Naive B cell (primary cell): Measurements from ENCODE around the gene UBE2L5. TPM values are rescaled to one million over a fixed set of nuclear protein-coding genes. Genes with fewer than 3 reads are reported as not detected.

Source experiments
- ATAC-seq, 2 donors: fragments of 150-1000 bp; cut with Tn5 transposase; 2 replicates each; pipeline ENCODE4 v1.10.0; 2021; ENCODE audit warnings: low read depth in 2 of 2, mild to moderate bottlenecking in 2 of 2, moderate library complexity in 2 of 2
- DNase-seq: peaks from one replicate; pipeline ENCODE4 v3.0.0; 2022
- H3K27ac Mint-ChIP-seq, 6 donors: one replicate each; pipeline ENCODE4 v1.8.0; 2020 to 2022; ENCODE audit warnings: mild to moderate bottlenecking in 6 of 6, mixed read lengths in 6 of 6, moderate library complexity in 5 of 6, inconsistent platforms in 2 of 6
- H3K27me3 Mint-ChIP-seq, 3 donors: one replicate each; pipeline ENCODE4 v1.8.0; 2021 to 2022; ENCODE audit warnings: mixed read lengths in 3 of 3, mild to moderate bottlenecking in 1 of 3
- H3K36me3 Mint-ChIP-seq, 2 donors: one replicate each; pipeline ENCODE4 v1.8.0; 2020 to 2022; ENCODE audit warnings: mixed read lengths in 2 of 2, inconsistent platforms in 1 of 2, mild to moderate bottlenecking in 1 of 2
- H3K4me1 Mint-ChIP-seq, 3 donors: one replicate each; pipeline ENCODE4 v1.8.0; 2020 to 2022; ENCODE audit warnings: mixed read lengths in 3 of 3, inconsistent platforms in 1 of 3, mild to moderate bottlenecking in 1 of 3, moderate library complexity in 1 of 3
- H3K4me3 Mint-ChIP-seq, 8 donors: one replicate each; pipeline ENCODE4 v1.8.0; 2020 to 2022; ENCODE audit warnings: mild to moderate bottlenecking in 8 of 8, mixed read lengths in 8 of 8, moderate library complexity in 8 of 8, inconsistent platforms in 2 of 8
- H3K9me3 Mint-ChIP-seq, 7 donors: one replicate each; pipeline ENCODE4 v1.8.0; 2020 to 2022; ENCODE audit warnings: mixed read lengths in 7 of 7, mild to moderate bottlenecking in 5 of 7, inconsistent platforms in 2 of 7, moderate library complexity in 1 of 7
- polyA plus RNA-seq, 6 donors: library from polyadenylated mRNA; unstranded; fragments of 300-500 nt; fragmentation: Illumina TruSeq; gene quantifications; one replicate each; pipeline ENCODE4 v1.2.3, GENCODE V29; 2021; ENCODE audit warnings: low read depth in 6 of 6

Gene UBE2L5
- under 1 TPM in 2 of 6 donors, not detected in 4; 0.19 to 0.31 TPM for polyA plus RNA-seq

DNA sequence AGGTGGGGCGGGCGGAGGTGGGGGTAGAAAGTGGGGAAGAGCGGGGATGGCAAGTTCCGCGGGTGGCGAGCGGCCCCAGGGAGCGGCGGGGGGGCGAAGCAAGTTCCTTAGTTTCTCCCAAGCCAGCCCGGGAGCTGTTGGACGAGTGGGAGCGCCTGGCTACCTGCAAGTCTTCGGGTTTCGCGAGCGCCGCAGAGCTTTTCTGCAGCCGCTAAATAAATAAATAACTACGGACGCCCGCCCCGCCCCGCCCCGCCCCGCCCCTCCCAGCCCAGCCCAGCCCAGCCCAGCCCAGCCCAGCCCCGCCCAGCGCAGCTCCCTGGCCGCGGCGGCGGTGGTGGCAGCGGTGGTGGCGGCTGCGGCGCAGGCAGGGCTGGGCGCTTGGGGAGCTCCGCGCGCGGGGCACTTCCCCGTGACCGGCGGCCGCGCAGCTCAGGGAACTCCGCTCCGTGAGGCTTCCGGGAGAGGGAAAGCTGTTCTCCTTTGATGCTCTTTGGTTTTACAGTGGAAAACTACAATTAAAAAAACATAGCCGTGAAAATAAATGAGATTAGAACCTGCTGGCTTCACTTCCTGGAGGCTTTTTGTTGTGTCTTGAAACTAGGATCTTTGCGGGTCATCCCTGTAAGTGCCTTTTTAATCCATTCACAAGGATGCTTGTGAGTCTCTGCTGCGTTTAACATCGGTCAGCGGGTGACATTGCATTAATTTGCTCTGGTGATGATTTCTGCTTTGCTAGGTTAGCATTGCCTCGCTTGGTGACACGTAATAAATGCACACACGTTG is at the start of gene UBE2L5:
Gene UBE2L5 (plus strand): TSS at position 440 of the 786 bp plus-strand sequence. CDS start 5,498 bp downstream, outside the sequence.
- H3K9me3 Mint-ChIP-seq, result no peaks in the 10 kb centered on the region
- H3K36me3 Mint-ChIP-seq, result no peaks in the 10 kb centered on the region
- H3K27ac Mint-ChIP-seq, result peak within 1 kb of the TSS; percentile 73 to 97 (median 92)
- H3K4me3 Mint-ChIP-seq, result peak within 1 kb of the TSS; percentile 86 to 97 (median 92)
- no peaks in the 10 kb centered on the region for H3K27me3 Mint-ChIP-seq
- DNase-seq (peak; percentile 79), ATAC-seq (peak; percentile 91 to 97)
- H3K4me1 Mint-ChIP-seq, result peaks cover 31 to 58% (median 50%) of the 10 kb centered on the region in 3 donors

DNA sequence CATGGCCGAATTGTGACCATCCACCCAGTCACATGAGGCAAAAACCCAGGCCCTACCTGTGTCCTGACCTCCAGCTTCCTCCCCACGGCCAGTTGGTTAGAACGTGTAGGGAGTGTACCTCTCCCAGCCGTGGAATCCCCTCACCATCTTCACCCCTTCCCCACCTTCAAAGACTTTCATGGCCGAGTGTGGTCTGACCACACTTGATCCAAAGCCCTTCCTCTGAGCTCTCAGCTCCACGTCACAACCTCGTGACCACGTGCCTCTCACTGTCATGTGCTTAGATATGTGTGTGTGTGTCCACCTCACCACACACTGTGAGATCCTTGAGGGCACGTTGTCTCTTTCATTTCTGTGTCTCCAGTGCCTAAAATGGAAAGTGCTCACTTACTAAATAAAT is 48.6 kb upstream of the UBE2L5 start:
- Mint-ChIP-seq H3K4me1 (peaks cover 79 to 88% (median 81%) of the 10 kb centered on the region in 3 donors), H3K36me3 (peaks cover 0 to 5% of the 10 kb centered on the region in 2 donors), H3K27ac (peak overlapping the region; percentile 92 to 100 (median 98)), H3K9me3 (no peaks in the 10 kb centered on the region), H3K4me3 (peak overlapping the region; percentile 70 to 86 (median 74)), H3K27me3 (no peaks in the 10 kb centered on the region)
- peak in 1 of 2 donors; percentile 20 for ATAC-seq
- peak; percentile 63 for DNase-seq

DNA sequence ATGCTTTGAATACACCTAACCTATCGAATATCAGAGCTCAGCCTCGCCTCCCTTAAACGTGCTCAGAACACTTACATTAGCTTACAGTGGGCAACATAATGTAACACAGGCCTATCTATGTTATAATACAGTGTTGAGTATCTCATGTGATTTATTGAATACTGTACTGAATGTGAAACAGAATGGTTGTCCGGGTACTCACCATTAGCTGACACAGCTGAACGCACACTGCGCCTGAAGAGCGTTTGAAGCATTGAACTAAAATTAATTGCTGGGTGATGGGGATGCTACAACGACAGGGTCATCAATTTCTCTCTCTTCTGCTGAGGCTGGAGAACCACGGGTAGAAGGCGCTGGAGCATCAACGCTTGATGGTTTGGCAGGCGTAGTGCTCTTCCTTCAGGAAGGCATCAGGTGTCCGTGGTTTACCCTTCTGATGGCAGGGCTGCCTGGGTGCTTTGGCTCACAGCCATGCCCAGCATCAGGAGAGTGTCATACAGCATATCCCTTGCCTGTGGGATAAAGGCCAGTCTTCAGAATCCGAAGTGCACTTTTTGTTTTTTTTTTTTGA is 46.9 kb upstream of the UBE2L5 start:
- H3K27me3 Mint-ChIP-seq, result no peaks in the 10 kb centered on the region
- no peaks in the 10 kb centered on the region for H3K9me3 Mint-ChIP-seq
- H3K27ac Mint-ChIP-seq, result peak overlapping the region; percentile 74 to 100 (median 95)
- H3K4me3 Mint-ChIP-seq, result peak overlapping the region; percentile 65 to 86 (median 78)
- no peaks in the 10 kb centered on the region for H3K36me3 Mint-ChIP-seq
- H3K4me1 Mint-ChIP-seq, result peaks cover 67 to 72% (median 67%) of the 10 kb centered on the region in 3 donors
- DNase-seq, result no peak
- no peak for ATAC-seq

DNA sequence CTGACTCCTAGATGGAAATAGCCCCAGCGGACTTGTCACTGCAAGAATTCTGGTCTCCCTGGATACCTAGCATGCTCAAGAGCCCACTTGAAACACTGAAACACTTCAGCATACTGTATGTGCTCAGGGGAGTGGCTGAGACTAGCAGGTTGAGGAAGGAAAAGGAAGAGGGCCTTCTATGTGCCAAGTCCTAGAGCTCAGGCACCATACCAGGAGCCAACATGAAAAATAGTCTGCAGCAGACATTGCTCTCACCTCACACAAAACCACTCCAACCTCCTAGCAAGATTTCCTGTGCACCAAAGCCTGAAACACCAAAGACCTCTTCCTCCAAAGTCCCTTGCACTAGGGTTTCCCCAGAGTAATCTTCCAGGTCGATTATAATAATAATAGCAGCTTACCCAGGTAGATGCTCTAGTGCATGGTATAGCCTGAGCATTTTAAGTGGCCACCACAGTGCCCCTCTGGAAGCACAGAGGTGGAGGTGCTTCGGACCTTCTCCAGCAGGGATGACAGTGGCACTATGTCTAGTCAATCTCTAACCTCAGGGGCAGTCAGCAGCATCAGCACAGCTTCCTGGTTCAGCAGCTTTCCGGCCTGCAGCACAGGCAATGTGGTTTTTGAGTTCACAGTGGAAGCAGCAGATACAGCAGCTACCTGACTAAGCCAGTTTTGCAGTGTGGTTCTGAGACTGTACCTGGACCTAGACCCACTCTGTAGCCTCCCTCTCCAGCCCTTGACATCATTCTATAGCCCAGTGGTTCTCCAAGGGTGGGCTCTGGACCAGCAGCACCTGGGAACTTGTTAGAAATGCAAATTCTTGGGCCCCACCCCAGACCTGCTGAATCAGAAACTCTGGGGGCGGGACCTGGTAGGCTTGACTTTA is 45.6 kb upstream of the UBE2L5 start:
- Mint-ChIP-seq H3K4me3 (peak overlapping the region; percentile 65 to 88 (median 83)), H3K27ac (peak overlapping the region; percentile 85 to 100 (median 96)), H3K4me1 (peaks cover 55 to 59% (median 58%) of the 10 kb centered on the region in 3 donors), H3K36me3 (no peaks in the 10 kb centered on the region), H3K9me3 (no peaks in the 10 kb centered on the region), H3K27me3 (no peaks in the 10 kb centered on the region)
- DNase-seq (peak; percentile 76), ATAC-seq (peak; percentile 71 to 79)

DNA sequence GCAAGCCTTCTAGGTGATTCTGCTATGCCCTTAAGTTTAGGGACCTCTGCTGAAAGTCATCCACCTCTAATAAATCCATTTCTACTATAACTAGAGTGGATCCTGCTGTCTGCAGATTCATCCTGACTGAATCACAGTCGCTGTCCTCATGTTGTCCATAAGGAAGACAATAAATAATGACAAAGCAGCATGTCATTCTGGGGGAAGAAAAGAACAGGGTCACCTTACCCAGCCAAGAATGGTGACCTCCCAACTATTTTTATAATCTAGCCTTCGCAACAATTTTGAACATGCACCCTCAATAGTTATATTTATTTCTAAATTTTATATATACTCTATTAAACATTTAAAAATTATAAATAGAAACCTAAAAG is 45.0 kb upstream of the UBE2L5 start:
- Mint-ChIP-seq H3K36me3 (no peaks in the 10 kb centered on the region), H3K4me1 (peaks cover 49 to 53% (median 52%) of the 10 kb centered on the region in 3 donors), H3K9me3 (no peaks in the 10 kb centered on the region), H3K4me3 (peak overlapping the region; percentile 65 to 88 (median 83)), H3K27ac (peak overlapping the region in 5 of 6 donors; percentile 85 to 100 (median 93)), H3K27me3 (no peaks in the 10 kb centered on the region)
- ATAC-seq, result no peak
- no peak for DNase-seq

DNA sequence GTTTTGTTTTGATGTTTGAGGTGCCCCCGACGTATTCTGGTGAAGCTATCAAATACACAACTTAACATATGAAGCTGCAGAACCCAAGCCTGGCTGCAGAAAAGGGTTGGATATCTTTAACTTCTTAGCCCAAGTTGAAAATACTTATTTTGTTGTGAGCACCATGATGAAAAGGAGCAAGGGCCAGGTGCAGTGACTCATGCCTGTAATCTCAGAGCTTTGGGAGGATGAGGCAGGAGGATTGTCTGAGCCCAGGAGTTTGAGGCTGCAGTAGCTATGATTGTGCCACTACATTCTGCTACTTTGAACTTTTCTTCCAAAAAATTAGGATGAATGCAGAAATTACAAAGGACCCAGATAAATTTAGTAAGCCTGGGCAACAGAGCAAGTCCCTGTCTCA is 44.1 kb upstream of the UBE2L5 start:
- Mint-ChIP-seq H3K4me3 (no peak overlapping the region), H3K27ac (peak overlapping the region in 1 of 6 donors; percentile 57), H3K36me3 (no peaks in the 10 kb centered on the region), H3K4me1 (peaks cover 47 to 50% (median 50%) of the 10 kb centered on the region in 3 donors), H3K27me3 (no peaks in the 10 kb centered on the region), H3K9me3 (no peaks in the 10 kb centered on the region)
- ATAC-seq (no peak), DNase-seq (no peak)

DNA sequence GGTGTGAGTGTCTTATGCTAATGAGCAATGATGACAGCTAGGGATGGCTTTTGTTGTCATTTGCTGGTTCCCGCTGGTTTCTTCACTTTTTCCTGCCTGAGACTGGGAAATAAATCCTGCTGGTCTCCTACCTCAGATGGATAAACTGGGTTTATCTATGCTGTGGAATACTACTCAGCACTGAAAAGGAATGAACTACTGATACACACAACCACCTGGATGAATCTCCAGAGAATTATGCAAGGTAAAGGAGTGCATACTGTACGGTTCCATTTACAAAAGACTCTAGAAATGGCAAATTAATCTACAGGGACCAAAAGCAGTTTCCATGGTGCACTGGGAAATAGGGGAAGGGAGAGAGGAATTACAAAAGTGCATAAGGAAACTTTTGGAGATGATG is 41.2 kb upstream of the UBE2L5 start:
- Mint-ChIP-seq H3K27ac (no peak overlapping the region), H3K27me3 (peaks cover 0 to 4% (median 0%) of the 10 kb centered on the region in 3 donors), H3K36me3 (no peaks in the 10 kb centered on the region), H3K9me3 (no peaks in the 10 kb centered on the region), H3K4me1 (peaks cover 24 to 25% (median 24%) of the 10 kb centered on the region in 3 donors), H3K4me3 (no peak overlapping the region)
- ATAC-seq (no peak), DNase-seq (no peak)

DNA sequence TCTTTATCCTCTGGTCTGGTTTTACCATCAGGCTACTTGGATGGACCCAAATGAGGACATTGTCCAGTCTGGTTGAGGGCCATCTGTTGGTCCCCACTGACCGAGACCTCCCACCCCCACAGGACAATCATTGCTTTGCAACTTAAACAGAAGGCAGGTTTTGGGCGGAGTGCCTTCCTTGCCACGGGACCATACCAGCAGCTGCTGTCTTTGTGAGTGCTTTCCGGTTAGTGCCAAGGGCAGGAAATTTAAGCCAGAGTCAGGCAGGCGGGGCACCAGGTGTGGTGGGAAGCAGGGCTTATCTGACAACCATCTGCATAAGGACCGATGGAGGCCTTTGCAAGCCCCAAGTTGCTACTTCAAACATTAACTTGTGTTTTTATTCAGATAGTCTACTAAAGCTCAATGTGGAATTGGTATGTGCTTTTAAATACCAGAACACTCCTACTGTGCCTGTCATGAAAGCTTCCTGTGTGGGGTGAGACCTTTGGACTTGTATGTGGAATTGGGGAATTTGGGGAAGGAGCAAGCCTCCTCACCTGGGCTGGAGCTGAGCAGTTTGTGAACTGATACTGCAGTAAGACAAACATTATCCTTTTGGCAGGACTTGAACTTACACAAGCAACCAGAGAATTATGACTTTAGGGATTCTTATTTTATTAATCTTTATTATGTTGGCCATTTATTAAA is 39.3 kb upstream of the UBE2L5 start:
- Mint-ChIP-seq H3K4me3 (peak overlapping the region in 1 of 8 donors; percentile 54), H3K36me3 (no peaks in the 10 kb centered on the region), H3K27me3 (peaks cover 0 to 6% (median 0%) of the 10 kb centered on the region in 3 donors), H3K9me3 (no peaks in the 10 kb centered on the region), H3K4me1 (peaks cover 8 to 16% (median 11%) of the 10 kb centered on the region in 3 donors), H3K27ac (no peak overlapping the region)
- DNase-seq (no peak), ATAC-seq (no peak)

GRCh38 chr13:30388406-30389283 is 33.6 kb upstream of the UBE2L5 start:
- peaks cover 0 to 6% (median 0%) of the 10 kb centered on the region in 3 donors for H3K27me3 Mint-ChIP-seq
- H3K4me1 Mint-ChIP-seq, result peaks cover 4 to 13% (median 11%) of the 10 kb centered on the region in 3 donors
- no peak overlapping the region for H3K4me3 Mint-ChIP-seq

DNA sequence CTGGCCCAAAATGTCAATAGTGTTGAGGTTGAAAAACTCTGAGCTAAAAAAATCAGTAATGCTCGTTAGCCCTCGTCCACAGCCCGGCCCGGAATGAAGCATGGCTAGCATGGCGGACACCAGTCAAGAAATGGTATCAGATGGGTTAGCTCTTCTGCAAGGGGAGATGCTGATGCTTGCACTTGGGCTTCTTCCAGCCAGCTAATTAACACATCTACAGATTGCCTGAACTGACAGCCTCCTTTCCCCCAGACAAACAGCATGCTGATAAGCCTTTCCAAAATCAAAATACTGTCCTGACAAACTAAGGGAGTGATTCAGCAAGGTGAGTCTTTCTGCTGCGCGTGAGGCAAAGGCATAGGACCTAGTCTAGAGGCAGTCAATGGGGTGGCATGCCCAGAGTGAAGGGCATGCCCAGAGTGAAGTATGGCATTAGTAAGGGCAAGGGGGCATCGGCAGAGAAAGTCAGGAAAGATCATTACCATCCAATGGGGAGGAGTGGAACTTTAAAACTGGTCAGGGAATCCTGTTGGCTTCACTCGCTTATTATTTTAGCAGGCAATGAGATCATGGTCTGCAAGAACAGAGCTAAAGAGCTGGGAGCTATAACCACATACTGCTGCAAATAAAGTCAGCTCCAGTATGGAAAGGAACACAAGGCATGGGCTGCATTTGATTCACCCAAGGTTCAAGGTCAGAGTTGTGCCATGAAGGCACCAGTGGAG is 30.2 kb upstream of the UBE2L5 start:
- H3K27ac Mint-ChIP-seq, result peak overlapping the region in 1 of 6 donors; percentile 70
- no peaks in the 10 kb centered on the region for H3K27me3 Mint-ChIP-seq
- H3K4me3 Mint-ChIP-seq, result peak overlapping the region in 2 of 8 donors; percentile 3 to 43
- H3K36me3 Mint-ChIP-seq, result no peaks in the 10 kb centered on the region
- peaks cover 22 to 32% (median 25%) of the 10 kb centered on the region in 3 donors for H3K4me1 Mint-ChIP-seq
- DNase-seq, result no peak
- ATAC-seq, result no peak
- no peaks in the 10 kb centered on the region for H3K9me3 Mint-ChIP-seq

More at GRCh38 chr13:30388406-30389283, 33.6 kb upstream of the UBE2L5 start:
- Mint-ChIP-seq H3K36me3 (no peaks in the 10 kb centered on the region), H3K9me3 (no peaks in the 10 kb centered on the region), H3K27ac (peak overlapping the region in 1 of 6 donors; percentile 81)
- ATAC-seq (no peak), DNase-seq (no peak)

DNA sequence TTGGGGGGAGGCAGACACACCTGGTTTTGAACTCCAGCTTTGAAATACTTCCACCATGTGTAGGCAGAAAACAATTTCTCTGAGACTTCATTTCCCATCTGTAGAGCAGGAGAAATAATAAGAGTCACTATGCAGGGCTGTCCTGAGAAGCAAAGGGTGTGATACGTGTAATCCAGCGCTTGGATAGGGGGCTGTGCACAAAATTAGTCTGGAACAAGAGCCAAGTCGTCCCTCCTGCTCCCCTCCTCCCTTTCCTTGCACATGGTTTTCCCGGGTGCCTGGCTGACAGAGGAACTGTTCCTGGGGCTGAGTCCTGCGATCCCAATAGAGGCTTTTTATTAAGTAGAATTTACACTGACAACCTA is 29.6 kb upstream of the UBE2L5 start:
- no peaks in the 10 kb centered on the region for H3K27me3 Mint-ChIP-seq
- peaks cover 22 to 32% (median 25%) of the 10 kb centered on the region in 3 donors for H3K4me1 Mint-ChIP-seq
- H3K9me3 Mint-ChIP-seq, result no peaks in the 10 kb centered on the region
- no peak for DNase-seq
- H3K4me3 Mint-ChIP-seq, result peak overlapping the region in 3 of 8 donors; percentile 3 to 43 (median 12)
- peak overlapping the region in 1 of 6 donors; percentile 23 for H3K27ac Mint-ChIP-seq
- H3K36me3 Mint-ChIP-seq, result no peaks in the 10 kb centered on the region
- no peak for ATAC-seq
